Embryonic facial prominence (tissue), 1 donor: Measurements from ENCODE around the gene TYR.
A peak's percentile ranks its signal among the peaks of the same experiment; 100 is the strongest.
"Not testable (repeated sequence)": the region's sequence is repeated elsewhere in the genome, so short reads cannot be mapped to it uniquely, and the experiment has no call there.

Experiments
- DNase-seq: peaks from one replicate; pipeline ENCODE4 v3.0.0-alpha.2; 2016; ENCODE audit errors: extremely low spot score

The TYR gene

GRCh38 chr11:89177691-89178231 is at the start of gene TYR:
Gene TYR, plus strand, starts transcription at chr11:89177875. Its CDS starts 79 bp downstream, at chr11:89177954.
- no peak for DNase-seq

GRCh38 chr11:89136606-89137005 is 41.1 kb upstream of the TYR start:
- no peak for DNase-seq

- DNase-seq, result no peak
These were observed 30.4 kb upstream of the TYR start for GRCh38 chr11:89147229-89147628.

GRCh38 chr11:89159974-89160373 is 17.7 kb upstream of the TYR start:
- no peak for DNase-seq

GRCh38 chr11:89161949-89162348 is 15.7 kb upstream of the TYR start:
- DNase-seq, result no peak

- no peak for DNase-seq
These were observed 14.0 kb upstream of the TYR start for GRCh38 chr11:89163686-89164085.

GRCh38 chr11:89168396-89168795 is 9.3 kb upstream of the TYR start:
- no peak for DNase-seq

- no peak for DNase-seq
These were observed 1.9 kb upstream of the TYR start for GRCh38 chr11:89175796-89176195.

- DNase-seq, result no peak
These were observed 737 bp upstream of the TYR start for GRCh38 chr11:89176938-89177337.

GRCh38 chr11:89181111-89181510 is 3.4 kb downstream of the TYR start:
- no peak for DNase-seq

GRCh38 chr11:89182773-89183518 is 5.3 kb downstream of the TYR start:
- DNase-seq, result peak; percentile 54

- DNase-seq, result no peak
These were observed 6.3 kb downstream of the TYR start for GRCh38 chr11:89184021-89184420.

GRCh38 chr11:89189776-89190175 is 12.1 kb downstream of the TYR start:
- no peak for DNase-seq

GRCh38 chr11:89201138-89201537 is 23.5 kb downstream of the TYR start:
- no peak for DNase-seq

- no peak for DNase-seq
These were observed 26.1 kb downstream of the TYR start for GRCh38 chr11:89203814-89204213.

- no peak for DNase-seq
These were observed 27.7 kb downstream of the TYR start for GRCh38 chr11:89205378-89205777.

GRCh38 chr11:89220684-89221339 is 43.1 kb downstream of the TYR start:
- DNase-seq, result no peak

- DNase-seq, result no peak
These were observed 57.4 kb downstream of the TYR start for GRCh38 chr11:89235083-89235482.

- no peak for DNase-seq
These were observed 58.3 kb downstream of the TYR start for GRCh38 chr11:89235976-89236375.

- not testable (repeated sequence) for DNase-seq
These were observed 69.3 kb downstream of the TYR start for GRCh38 chr11:89247007-89247406.

- DNase-seq, result no peak
These were observed 71.5 kb downstream of the TYR start for GRCh38 chr11:89249196-89249595.

- DNase-seq, result not testable (repeated sequence)
These were observed 83.8 kb downstream of the TYR start for GRCh38 chr11:89261483-89261882.

- no peak for DNase-seq
These were observed 90.1 kb downstream of the TYR start for GRCh38 chr11:89267660-89268302.
